NCI-H1436 (cell line): ENCODE measurements around the gene AUTS2.

Experiments used
- DNase-seq: peaks from one replicate; lab custom pipeline; 2025; lab: John Stamatoyannopoulos, UW

The AUTS2 gene

DNA sequence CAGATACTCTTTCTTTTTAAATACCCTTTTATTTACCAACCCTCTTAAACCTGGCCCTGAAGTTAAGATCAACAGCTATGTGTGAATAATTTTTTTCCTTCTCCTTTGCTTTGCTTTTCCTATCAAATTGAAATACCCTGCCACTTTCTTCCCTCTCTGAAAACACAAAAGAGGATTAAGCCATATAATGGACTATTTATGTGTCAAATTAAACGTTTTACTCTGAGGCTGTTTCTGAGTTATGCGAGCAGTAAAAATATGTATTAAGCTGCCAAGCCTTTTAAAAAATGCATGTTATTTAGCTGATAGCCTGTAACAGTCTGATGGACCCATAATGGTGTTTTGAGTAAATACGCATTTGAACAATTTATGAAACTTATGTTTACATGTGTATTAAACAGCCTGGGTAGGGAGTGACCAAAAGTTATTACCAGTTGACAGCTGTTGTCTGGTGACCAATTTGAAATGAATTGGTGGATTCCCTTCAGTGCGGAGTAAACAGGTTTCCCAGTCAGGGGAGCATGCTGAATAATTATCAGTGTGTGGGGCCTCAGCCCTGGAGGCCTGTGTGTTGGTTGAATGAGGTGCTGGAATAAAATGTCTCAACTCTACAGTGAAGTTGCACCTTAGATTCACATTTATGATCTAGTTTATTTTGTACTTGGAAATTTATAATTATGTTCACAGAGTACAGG is 89.6 kb downstream of the AUTS2 start:
- no peak for DNase-seq

DNA sequence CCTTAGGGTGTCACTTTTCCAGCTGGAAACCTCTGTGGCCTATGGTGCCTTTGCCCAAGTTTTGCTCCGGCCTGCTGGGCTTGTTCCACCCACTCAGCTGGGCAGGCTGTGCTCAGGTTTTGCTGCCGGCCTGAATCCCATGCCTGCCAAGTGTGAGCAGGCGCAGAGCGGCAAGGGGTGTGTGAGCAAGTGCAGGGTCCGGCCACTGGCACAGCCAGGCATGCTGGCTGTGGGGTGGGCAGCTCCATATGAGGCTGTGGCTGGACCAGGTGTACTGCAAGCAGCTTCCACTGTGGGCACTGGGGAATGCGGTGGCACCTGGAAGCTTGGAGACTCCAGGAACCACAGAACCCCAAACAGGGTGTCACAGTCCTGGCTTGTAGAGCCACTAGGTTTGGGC is 92.1 kb downstream of the AUTS2 start:
- DNase-seq, result no peak

DNA sequence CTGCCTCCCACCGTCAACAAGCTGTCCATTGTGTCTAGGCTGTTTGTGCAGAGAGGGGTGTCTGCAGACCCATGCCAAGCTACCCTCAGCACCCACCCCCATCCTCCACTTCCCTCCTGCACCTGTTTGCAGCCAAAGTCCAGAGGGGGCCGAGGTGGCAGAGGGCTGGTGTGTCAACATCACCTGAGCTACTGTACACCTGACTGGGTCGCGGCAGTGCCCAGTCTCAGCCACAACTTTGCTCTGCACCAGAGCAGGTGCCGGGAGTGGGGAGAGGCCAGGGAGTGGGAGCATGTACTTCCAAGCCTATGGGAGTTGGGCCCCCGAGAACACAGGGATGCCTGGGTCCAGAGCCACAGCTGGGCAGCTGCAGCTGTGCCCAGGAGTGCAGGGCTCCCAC is 93.1 kb downstream of the AUTS2 start:
- no peak for DNase-seq

DNA sequence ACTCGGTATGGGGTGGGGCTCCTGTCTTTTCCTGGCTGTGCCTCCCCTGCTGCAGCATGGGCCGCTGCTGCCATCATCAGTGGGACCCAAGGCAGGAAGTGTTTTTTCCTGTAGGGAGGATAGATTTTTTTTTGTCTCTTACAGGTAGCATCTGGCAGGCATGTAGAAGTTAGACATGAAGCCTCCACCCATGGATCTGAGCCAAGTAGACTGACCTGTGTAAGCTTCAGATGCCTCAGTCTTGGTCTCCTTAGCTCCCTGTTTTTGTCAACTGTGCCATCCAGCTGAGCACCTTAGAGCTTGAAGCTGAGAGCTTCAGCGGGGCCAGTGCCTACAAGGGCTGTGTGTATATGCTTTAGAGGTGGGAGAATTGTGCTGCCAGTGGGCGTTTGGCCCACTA is 93.5 kb downstream of the AUTS2 start:
- no peak for DNase-seq

DNA sequence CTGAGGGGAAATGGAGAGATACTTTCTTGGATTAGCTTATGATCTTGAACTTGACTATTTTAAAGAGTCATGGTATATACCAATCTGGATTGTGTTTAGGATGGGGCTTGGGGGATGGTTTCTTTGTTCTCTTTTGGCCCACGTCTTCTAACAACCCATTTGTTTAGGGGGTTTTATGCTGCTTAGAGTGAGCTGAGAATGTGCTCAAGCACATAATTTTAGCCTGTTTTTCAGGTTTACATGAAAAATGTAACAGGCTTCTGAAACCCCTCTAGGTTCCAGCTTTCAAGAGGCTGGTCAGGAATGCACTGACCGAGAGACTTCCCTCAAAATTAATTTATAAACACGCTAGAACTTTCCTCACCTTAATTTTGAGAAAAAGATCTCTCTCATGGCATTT is 94.3 kb downstream of the AUTS2 start:
- DNase-seq, result no peak

DNA sequence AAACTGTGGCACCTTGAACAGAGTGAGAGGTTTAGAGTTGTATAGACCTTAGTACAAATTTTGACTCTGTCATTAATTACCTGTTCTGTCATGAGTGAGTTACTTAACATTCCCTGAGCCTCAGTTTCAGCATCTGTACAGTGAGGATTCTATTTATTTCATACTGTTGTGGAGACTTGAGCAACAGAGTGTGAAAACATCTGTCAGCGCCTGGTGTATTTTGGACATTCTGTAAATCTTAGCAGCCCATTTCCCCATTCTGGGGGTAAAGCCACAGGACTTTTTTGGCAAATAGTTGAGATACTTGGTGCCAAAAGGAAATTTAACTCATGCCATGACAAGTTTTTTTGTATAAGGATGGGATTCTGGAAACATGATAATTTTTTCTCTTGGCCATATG is 94.8 kb downstream of the AUTS2 start:
- DNase-seq, result no peak

DNA sequence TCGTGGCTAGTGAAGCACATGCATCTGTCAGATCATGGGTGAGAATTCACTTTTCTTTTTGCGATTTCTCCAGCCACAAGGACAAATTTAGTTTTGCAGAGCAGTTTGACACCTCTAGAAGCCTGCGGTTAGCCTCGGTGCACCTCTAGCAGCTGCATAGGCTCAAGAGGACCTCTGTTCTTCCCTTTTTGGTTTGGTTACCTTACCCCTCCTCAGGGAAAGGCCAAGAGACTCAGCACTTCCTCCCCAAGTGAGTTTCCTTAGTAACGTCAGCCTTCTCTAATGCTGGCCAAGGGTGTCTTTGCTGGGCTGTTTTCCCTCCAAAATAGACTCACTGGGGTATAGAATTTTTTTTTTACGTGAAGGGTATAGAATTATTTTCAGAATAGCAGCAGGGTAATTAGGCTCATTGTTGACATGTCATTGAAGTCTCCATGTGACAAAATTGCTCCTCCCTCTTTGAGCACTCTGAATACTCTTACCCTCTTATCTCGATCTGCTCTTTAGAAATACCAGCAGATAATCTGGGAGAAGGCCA is 97.8 kb downstream of the AUTS2 start:
- peak; percentile 24 for DNase-seq

DNA sequence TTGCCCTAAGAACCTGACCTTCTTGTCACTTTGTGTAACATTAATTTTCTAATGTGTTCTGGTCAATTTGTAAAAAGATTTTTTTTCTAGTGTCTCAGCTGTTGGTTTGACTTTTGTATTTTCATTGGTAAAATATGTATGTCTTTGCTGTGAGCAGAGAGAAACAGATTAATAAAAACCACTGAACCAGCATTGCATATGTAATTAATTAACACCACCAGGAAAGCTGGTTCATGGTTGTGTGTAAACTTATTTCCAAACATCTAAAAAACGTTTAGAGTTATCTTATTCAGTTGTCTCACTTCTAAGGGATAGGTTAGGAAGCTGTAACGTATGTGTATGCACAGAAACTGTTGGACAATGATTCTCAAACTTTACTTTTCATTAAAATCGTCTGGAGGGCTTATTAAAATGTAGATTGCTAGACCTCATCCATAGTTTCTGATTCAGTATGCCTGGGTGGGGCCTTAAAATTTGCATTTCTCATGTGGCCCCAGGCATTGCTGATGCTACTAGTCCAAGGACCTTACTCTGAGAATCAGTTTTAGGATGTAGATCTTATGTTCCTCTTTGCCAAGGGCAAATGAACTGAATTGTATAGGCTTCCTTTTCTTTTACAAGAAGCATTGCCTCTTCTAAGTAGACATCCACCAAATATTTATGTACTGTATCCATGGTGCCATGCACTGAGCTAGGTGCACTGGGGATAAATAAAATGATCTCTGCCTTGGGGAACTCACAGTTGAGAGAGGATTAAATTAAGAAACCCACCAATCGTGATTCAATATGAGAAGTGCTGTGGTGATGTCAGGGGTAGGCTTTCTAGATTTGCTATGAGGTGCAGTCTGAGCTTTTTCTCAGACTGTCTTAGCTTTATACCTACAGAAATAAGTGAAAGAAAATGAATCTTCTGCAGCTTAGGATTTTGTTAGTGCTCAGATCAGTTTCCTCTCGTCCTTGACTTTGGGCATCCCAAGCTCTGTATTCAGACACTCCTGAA is 98.7 kb downstream of the AUTS2 start:
- DNase-seq, result no peak

DNA sequence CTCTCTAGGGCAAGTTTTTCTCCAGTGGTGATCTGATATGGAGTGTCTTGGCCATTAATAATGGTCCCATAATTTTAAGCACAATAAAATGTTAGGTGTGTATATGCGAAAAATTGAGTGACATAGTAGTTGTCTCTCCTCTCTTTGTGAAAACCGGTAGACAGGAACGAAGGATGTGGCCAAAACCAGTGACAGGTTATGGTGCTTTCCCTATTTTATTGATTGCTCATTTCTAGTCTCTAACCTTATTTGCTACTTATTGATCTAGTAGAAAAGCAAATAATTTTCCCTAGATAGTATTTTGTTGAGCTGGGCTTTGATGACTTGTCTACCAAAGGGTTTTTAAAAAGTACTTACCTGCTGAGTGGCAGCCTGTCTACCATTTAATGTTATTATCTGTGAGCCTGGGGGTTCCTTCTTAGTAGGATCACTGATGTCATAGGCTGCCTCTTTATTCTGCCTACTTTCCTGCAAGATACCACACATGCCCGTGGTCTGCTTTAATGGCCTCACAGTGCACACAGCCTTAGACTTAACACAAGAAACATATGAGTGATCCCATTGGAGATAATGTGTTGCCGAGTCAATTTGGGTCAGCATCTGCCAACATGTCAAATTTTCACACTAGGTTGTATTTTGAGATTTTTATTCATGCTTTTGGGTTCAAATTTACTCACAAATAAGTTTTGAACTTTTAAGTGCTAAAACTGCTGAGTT is 100.0 kb downstream of the AUTS2 start:
- no peak for DNase-seq

DNA sequence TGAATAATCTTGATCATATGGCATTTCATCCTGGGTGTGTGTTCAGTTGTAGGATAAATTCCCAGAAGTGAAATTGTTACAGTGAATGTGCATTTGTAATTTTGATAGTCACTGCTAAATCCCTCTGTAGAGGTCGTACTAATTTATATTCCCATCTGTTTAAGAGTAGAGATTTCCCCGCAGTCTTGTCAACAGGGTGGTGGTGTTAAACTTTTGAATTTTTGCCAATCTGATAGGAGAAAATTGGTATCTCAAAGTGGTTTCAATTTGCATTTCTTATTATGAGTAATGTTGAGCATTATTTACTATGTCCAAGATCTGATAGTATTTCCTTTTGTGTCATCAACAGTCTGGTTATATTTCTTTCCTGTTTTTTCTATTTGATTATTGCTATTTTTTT is 101.7 kb downstream of the AUTS2 start:
- DNase-seq, result no peak

DNA sequence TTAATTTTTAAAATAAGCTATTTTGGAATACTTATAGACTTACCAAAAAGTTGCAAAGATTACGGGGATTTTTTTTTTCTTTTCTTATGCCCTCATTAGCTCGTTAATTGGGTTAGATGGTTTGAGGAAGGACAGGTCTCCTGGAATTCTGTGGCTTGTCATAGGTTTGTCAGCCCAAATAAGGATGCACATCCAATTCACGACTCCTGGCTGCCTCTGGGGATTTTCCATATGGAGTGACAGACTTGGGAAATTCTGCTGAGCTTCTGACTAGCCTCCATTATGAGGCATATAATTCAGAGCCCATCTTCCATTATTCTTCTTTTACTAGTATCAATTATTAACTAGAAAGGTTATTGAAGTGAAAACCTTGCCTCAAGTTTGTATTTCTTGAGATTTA is 102.1 kb downstream of the AUTS2 start:
- no peak for DNase-seq

DNA sequence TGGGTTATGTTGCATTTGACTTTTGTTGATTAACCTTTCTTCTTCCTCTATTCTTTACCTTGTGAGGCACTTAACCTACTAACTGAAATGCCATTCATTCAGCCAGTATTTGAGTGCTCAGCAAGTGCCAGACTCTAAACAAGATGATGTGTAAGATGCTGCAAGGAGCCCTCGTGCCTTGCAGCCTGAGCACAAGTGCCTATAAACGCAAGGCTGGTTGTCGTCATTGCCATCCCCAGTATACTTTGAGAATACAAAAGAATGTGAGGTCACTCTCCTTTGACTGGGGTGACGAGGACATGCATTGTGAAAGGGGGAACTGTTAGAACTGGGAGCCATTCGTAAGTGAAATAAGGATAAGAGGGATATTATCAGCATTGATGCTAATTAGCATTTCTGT is 103.0 kb downstream of the AUTS2 start:
- DNase-seq, result no peak

DNA sequence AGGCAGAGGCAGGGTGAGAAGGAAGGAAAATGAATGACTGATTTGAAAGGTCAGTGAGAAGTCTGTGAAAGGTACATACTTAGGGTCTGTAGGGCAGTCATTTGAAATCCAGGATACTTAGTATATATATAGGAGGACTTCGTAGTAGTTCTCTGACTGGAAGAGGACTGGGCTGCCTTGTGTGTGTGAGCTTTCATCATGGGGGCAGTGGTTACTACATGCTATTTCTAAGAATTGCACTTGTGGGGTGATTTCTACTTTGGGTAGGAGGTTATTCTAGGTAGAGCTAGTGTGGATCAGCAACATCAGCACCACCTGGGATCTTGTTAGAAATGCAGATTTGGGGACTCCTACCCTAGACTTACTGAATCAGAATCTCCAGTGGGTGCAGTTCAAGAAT is 104.1 kb downstream of the AUTS2 start:
- DNase-seq, result no peak

DNA sequence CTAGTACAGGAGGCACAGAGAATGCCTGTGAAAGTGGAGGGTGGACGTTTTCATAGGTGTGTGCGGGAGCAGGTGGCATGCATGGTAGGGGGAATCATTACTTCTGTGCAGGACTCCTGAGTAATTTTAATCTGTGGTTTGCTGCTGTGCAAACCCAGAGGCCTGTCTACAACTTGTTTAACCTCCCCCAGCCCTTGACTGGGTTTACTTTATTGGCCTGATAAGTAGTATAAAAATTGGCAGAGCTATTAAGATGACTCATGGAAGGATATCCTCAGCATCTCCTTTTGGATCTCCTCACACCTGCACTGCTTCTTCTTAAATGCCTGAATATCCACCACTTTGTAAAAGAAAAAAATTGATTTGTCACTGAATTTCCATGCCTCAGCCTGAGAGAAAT is 104.8 kb downstream of the AUTS2 start:
- DNase-seq, result no peak

DNA sequence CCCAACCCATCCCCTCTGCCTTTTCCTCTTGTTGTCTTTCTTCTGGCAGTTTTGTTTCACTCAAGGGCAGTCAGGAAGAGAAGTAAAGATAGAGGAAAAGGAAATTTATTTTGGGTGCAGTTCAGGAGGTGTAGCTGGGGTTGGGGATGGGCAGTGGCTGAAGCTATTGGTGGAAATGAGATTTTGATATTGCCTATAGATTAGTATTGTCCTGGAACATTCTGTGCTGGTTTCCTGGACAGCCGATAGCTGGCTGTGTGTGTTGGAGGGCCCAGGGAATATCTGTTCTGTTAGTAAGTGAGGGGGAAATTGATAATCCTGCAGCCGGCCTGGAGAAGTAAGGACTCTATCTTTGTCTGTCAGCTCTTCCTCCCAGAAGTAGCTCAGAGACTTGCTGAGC is 107.8 kb downstream of the AUTS2 start:
- no peak for DNase-seq

DNA sequence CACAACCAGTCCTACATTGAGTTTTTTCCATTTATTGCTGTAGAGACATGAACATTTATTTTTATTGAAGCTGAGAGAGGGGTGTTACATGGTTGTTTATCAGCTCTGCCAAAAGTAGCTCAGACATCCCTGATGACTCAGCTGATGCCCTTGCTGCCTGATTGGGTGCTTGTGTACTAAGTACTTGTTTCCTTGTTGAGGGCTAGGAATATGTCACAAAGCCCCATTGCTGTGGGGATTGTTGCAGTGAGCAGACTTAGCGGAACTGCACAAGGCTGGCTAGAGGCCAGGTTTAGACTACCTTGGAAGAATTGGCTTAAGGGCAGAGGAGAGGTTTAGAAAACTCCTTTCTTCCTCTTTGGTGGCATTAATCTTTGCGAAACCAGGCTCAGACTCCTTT is 110.6 kb downstream of the AUTS2 start:
- DNase-seq, result peak; percentile 46

DNA sequence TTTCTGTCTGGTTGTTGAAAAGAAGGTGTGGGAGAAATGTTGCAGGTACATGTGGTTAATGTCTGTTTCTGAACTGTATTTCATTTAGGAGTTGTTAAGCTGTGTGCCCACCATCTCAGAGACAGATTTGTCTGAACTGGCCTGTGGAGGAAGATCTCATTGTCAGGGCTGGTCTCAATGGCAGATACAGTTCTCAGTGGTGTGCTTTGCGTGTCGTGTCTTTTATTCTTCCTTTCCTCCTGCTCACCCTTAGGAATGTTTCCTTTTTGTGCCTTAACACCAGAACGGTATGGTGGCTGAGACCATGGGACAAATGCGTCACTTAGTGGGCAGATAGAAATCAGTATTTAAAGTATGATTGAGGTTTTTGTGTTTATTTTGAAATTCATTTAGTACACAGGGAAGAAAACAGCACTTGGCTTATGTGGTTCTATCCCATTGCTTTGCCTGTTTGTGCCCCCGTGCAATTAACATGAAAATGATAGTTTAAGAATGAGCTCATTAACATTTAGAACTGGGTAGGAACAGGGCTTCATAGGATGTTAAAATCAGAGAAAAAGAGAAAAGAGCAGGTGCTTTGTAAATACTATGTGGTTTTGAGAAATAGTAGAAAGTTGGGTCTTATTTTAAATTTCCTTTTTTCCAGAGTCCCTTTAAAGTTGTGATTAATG is 112.6 kb downstream of the AUTS2 start:
- DNase-seq, result no peak

DNA sequence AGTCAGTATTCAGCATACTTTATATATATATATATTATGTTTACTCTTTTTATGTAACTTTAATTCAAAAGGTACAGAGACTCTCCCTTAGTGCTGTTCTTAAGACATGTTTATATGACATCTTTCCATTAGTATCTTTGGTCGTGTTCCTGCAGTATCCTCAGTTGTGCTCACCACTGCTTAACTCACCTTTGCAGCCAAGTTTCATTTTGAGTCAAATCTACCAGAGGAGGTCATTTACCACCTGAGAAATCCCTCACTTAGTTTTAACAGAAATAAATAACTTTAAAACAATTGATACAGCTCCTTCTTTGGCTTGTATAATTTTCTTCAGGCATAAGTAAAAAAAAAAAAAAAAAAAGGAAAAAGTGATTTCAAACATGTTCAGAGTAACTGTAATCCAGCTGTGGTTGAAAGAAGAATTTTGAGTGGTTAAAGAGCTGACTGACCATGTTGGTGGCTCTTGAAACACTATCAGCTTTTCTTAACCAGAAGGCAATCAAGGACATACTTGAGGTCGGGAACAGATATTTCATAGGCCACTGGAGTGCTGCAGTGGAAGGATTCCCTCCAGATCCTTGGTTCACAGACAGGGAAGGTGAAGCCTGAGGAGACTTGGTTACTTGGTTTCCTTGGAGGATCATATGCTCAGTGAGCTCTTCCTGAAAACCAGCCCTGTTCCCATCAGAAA is 116.8 kb downstream of the AUTS2 start:
- no peak for DNase-seq

DNA sequence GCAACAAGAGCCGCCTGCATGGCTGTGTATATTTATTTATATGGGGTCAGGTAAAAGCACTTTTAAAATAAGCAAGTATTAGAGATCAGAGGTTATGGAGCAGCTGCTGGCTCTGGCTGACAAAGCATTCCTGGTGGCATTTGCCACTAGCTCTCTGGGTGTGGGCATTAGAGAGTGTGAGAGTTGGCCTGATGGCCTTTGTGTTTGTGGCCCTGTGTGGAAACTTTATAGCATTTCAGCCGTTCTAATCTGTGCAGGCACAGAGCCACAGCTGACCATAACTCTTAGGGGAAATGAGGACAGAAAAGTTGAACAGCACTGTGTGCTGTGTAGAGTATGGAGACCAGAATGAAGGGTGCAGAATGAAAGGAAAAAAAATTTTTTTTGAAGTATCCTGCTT is 118.9 kb downstream of the AUTS2 start:
- DNase-seq, result no peak

DNA sequence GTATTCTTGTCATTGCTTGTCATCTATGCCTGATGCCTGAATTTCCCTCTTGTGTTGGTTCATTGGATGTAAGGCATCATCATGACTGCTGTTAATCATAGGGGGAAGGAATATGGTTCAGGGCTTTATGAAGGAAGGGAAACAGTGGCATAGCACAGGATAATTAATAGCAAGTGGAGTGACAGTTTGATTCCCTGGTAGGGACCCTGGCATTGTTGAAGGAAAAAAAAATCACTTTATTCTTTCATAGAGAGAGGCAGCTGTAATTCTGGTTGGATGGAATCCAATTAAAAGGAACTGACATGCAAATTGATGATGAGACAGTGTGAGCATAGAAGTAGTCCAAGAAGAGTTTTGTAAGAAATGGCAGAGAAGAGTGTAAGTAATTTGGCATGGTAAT is 121.4 kb downstream of the AUTS2 start:
- no peak for DNase-seq

DNA sequence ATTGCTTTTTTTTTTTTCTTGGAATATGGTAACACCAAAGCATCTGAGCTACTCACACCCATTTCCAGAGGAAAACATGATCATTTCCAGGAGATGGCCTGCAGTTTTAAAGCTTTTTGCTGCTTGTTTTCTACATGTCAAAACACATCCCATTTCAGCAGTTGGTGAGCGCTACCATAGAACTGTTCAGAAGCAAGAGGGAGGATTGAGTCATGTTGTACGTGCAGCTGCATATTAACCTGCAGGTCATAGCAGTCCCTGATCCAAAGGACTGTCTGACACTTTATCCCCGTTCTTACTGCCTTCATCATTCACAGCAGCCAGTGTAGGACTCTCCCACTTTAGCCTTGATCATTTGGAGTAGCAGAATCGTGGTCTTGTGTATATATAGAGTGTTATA is 124.6 kb downstream of the AUTS2 start:
- no peak for DNase-seq
